ENCODE data around the gene KLF5.

GRCh38 chr13:73034901-73035300 is 23.9 kb upstream of the KLF5 start:
- TF ChIP-seq, protein P1, sequence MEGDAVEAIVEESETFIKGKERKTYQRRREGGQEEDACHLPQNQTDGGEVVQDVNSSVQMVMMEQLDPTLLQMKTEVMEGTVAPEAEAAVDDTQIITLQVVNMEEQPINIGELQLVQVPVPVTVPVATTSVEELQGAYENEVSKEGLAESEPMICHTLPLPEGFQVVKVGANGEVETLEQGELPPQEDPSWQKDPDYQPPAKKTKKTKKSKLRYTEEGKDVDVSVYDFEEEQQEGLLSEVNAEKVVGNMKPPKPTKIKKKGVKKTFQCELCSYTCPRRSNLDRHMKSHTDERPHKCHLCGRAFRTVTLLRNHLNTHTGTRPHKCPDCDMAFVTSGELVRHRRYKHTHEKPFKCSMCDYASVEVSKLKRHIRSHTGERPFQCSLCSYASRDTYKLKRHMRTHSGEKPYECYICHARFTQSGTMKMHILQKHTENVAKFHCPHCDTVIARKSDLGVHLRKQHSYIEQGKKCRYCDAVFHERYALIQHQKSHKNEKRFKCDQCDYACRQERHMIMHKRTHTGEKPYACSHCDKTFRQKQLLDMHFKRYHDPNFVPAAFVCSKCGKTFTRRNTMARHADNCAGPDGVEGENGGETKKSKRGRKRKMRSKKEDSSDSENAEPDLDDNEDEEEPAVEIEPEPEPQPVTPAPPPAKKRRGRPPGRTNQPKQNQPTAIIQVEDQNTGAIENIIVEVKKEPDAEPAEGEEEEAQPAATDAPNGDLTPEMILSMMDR (IDR thresholded peaks at IDR 0.05; ENCODE audit: insufficient read depth, low read depth, low read length), result no peak
- no peak for TF ChIP-seq EZH2 (IDR thresholded peaks at IDR 0.05; ENCODE audit: insufficient read depth, low read length)

Data from astrocyte (in vitro differentiated cells and primary cell).